Spleen (tissue), 7 donors: ENCODE results near the gene PLXNA1.

Experiments used
- CTCF ChIP-seq, 11 experiments: fragments of 200-600 bp in 7 of 11; fragments of 450-650 bp in 4 of 11; sonication (generic) in 4 of 11; IDR thresholded peaks in 8 of 11; conservative IDR thresholded peaks in 3 of 11; 1 replicate in 7 of 11; 2 replicates in 4 of 11; pipeline versions ENCODE4 v1.4.0 to v1.8.0; 2016 to 2021; ENCODE audit warnings: antibody characterized with exemption in 11 of 11, inconsistent platforms in 4 of 11, mild to moderate bottlenecking in 1 of 11
- POLR2A ChIP-seq, 3 donors: fragments of 450-650 bp; IDR thresholded peaks; one replicate each; pipeline ENCODE4 v1.5.1; 2017; ENCODE audit warnings: antibody characterized with exemption in 3 of 3, mild to moderate bottlenecking in 1 of 3
- POLR2AphosphoS5 ChIP-seq, 3 donors: sonication (generic); formaldehyde crosslinking; IDR thresholded peaks; one replicate each; pipeline ENCODE4 v1.5.1; 2017; ENCODE audit warnings: antibody characterized with exemption in 3 of 3
- donor health status: DM: no; HTN: no; CAD: no; lungs with moderate emphysema.
- donor health status: DM: no; HTN: no; CAD: no.
- donor health status: DM: no; HTN: no; CAD: no.

GRCh38 chr3:126944089-126944965, 38.6 kb upstream of the PLXNA1 start:
- TF ChIP-seq CTCF (IDR thresholded peaks at IDR 0.05 in 8 of 11, conservative IDR thresholded peaks at IDR 0.05 in 3 of 11) (no peak), POLR2A (IDR thresholded peaks at IDR 0.05) (no peak), POLR2AphosphoS5 (IDR thresholded peaks at IDR 0.05) (peak in 1 of 3 donors; percentile 13)
